Measurements from ENCODE around the gene PRXL2B.

PRXL2B gene

GRCh38 chr1:2639607-2640521 lies 53.3 kb downstream of the PRXL2B start:
- DNase-seq, result no peak

DNA sequence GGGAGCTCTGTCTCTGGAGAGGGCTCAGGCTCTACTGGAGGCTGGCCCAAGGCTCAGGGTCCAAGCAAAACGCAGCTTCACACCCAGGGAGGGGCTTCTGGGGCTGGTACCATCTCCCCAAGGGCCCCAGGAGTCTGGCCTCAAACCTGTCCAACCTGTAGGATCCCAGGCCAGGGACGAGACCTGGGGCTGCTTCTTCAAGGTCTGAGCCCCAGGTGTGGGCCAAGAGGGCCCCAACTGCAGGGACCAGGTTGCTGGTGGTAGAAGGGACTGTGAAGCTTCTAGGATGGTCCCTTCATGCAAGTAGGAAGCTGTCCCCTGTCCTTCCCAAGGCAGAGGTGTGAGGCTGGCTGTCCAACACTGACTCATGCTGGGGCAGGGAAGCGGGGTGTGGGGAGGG lies 54.0 kb downstream of the PRXL2B start:
- no peak for DNase-seq
